ENCODE data around the gene FRMD4B.

The FRMD4B gene

DNA sequence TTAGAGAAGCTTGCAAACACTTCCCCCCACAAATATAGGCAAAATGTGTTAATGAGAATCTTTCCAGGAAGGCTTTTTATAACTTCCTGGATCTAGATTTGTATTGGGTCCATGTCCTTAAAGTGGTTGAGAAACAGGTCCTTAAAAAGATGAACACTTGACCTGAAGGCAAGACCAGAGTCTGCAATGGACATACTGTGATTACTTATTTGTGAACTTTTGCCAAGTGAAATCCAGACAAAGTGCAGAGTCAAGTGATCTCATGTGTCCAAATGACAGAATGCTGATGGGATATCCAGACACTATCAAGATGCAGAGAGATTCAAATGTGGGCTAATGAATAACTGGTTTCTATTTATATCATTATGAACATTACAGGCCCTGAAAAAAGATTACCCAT, 43.8 kb downstream of the FRMD4B start:
- H3K4me3 ChIP-seq (ENCODE audit: low read length) = no peak overlapping the region
- TF ChIP-seq, protein P1, sequence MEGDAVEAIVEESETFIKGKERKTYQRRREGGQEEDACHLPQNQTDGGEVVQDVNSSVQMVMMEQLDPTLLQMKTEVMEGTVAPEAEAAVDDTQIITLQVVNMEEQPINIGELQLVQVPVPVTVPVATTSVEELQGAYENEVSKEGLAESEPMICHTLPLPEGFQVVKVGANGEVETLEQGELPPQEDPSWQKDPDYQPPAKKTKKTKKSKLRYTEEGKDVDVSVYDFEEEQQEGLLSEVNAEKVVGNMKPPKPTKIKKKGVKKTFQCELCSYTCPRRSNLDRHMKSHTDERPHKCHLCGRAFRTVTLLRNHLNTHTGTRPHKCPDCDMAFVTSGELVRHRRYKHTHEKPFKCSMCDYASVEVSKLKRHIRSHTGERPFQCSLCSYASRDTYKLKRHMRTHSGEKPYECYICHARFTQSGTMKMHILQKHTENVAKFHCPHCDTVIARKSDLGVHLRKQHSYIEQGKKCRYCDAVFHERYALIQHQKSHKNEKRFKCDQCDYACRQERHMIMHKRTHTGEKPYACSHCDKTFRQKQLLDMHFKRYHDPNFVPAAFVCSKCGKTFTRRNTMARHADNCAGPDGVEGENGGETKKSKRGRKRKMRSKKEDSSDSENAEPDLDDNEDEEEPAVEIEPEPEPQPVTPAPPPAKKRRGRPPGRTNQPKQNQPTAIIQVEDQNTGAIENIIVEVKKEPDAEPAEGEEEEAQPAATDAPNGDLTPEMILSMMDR (IDR thresholded peaks at IDR 0.05; ENCODE audit: insufficient read depth, low read depth, low read length, missing control alignments) = no peak
- DNase-seq (ENCODE audit: low read depth) = no peak

DNA sequence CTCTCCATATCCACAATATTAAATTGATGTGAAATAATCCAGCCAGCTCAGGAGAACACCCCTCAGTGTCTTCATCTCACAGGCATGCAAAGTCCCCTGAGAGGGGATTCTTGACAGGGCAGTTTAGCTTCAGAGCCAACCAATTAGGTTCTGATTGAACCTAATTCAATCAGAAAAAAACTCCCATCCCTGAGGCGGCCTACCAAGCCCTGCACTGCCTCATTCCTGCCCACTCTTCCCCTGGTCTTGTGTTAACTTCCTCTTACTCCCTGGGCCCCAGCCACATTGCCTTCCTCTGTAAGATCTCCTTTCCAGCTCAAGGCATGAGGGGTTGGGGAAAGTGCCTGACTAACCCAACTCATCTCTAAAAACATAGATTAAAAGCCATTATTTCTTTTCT, 46.1 kb downstream of the FRMD4B start:
- TF ChIP-seq, protein P1 (IDR thresholded peaks at IDR 0.05; ENCODE audit: insufficient read depth, low read depth, low read length, missing control alignments) = no peak
- DNase-seq (ENCODE audit: low read depth) = no peak
- no peak overlapping the region for H3K4me3 ChIP-seq (ENCODE audit: low read length)

DNA sequence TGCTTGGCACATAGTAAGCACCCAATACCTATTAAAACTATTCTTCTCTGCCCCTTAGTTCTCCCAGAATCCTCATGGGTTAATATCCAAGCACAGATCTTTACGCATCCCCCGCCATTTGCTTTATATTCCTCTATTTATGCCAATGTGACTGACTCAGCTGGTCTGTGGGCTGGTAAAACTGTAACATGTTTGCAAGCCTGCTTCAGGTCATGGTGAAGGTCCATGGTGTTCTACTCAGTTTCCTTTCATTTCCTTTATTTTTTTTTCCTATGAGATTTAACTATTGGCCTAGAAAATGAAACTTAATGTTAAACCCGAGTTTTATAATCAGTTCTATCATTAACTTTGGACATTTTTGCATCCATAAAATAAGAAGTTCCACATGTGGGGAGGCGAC, 47.0 kb downstream of the FRMD4B start:
- no peak overlapping the region for H3K4me3 ChIP-seq (ENCODE audit: low read length)
- no peak for DNase-seq (ENCODE audit: low read depth)
- TF ChIP-seq, protein P1 (IDR thresholded peaks at IDR 0.05; ENCODE audit: insufficient read depth, low read depth, low read length, missing control alignments) = no peak

DNA sequence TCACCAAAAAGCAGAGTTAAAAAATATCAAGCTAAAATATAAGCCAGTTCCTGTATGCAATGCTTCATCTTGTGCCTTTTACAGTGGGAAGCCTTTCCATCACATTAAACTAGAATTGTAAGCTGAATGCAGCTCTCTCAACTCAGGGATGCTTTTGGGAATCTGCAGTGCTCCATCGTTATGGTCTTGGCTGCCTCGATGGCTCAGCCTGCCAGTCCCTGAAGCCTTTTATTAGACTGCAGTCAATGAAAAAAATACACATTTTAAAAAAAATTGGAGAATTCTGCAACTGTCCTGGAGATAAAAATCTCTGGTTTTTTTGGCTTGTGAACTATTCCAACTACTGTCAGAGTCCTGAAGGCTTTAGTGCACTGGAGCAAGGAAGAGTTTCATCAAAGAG, 53.0 kb downstream of the FRMD4B start:
- H3K4me3 ChIP-seq (ENCODE audit: low read length) = no peak overlapping the region
- TF ChIP-seq, protein P1 (IDR thresholded peaks at IDR 0.05; ENCODE audit: insufficient read depth, low read depth, low read length, missing control alignments) = no peak
- no peak for DNase-seq (ENCODE audit: low read depth)

DNA sequence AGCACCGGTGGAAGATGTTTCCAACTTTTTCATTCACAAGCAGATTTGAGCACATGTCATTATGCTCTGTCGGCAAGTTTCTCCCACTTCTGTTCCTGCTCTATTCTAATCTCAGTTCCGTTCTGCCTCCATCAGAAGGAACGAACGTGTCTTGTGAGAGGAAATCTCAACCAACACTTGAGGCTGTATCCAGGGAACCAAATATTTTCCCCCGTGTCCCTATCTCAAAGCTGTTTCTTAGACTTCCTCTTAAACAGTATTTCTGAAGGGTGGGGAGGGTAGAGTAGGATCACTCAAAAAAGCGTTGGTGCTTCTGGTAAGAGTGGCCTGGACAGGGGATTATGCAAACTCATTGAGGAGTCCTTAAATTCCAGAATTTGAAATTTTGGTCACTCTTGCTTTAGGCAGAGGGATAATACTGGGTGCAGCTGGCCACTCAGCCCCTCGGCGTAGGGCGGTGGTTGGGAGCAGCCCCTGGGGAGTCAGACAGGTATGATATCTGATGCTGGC, 54.9 kb downstream of the FRMD4B start:
- no peak overlapping the region for H3K4me3 ChIP-seq (ENCODE audit: low read length)
- TF ChIP-seq, protein P1 (IDR thresholded peaks at IDR 0.05; ENCODE audit: insufficient read depth, low read depth, low read length, missing control alignments) = no peak
- DNase-seq (ENCODE audit: low read depth) = no peak

DNA sequence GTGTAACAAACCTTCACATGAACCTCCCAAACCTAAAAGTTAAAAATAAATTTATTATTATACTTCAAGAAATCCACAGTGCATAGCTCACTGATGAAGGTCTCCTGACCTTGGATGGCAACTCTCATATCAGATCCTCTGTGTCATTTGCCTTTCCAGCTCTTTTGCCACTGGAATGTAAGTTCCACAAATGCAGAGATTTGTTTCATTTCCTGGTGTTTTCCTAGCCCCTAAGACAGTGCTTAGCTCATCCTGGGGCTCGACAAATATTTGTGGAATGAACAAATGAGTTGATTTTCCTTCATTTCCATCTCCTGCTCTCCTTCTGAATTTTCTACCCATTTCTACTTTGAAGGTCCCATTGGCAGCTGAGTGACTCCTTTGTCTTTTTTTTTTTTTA, 56.0 kb downstream of the FRMD4B start:
- DNase-seq (ENCODE audit: low read depth) = no peak
- no peak overlapping the region for H3K4me3 ChIP-seq (ENCODE audit: low read length)
- TF ChIP-seq, protein P1 (IDR thresholded peaks at IDR 0.05; ENCODE audit: insufficient read depth, low read depth, low read length, missing control alignments) = no peak

DNA sequence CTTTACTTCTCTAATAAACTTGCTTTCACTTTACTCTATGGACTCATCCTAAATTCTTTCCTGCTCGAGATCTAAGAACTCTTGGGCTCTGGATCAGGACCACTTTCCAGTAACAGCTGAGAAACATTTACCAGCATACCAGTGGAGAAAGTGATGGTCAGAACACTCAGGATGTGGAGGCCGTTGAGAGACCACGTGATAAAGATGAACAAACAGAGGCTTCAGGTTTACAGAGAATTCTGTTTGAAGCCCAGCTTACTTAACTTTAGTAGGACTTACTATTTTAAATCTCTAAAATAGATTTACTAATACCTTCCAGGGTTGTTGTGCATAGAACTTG, 57.0 kb downstream of the FRMD4B start:
- no peak overlapping the region for H3K4me3 ChIP-seq (ENCODE audit: low read length)
- no peak for DNase-seq (ENCODE audit: low read depth)
- TF ChIP-seq, protein P1 (IDR thresholded peaks at IDR 0.05; ENCODE audit: insufficient read depth, low read depth, low read length, missing control alignments) = no peak

All from epithelial cell of esophagus (primary cell).